Ascending aorta (tissue), 2 donors: ENCODE measurements around the gene MFAP2. TPM values are rescaled to one million over a fixed set of nuclear protein-coding genes. Genes with fewer than 3 reads are reported as not detected.

Source experiments
- DNase-seq, 2 donors: peaks; one replicate each; pipeline ENCODE4 v3.0.0-alpha.2; 2019; ENCODE audit warnings: low spot score in 2 of 2
- H3K27ac ChIP-seq, 2 donors: fragments of 200-600 bp; sonication (generic); one replicate each; pipeline ENCODE4 v1.5.1; 2016 to 2017; ENCODE audit warnings: mild to moderate bottlenecking in 1 of 2
- H3K27me3 ChIP-seq: fragments of 200-600 bp; sonication (generic); one replicate; pipeline ENCODE4 v1.5.1; 2017
- H3K36me3 ChIP-seq, 2 donors: fragments of 200-600 bp; sonication (generic); one replicate each; pipeline ENCODE4 v1.5.1; 2016
- H3K4me1 ChIP-seq, 2 donors: fragments of 200-600 bp; sonication (generic); one replicate each; pipeline ENCODE4 v1.5.1; 2016 to 2017; ENCODE audit warnings: mild to moderate bottlenecking in 1 of 2
- H3K4me3 ChIP-seq, 2 donors: fragments of 200-600 bp; sonication (generic); one replicate each; pipeline ENCODE4 v1.5.1; 2016 to 2017; ENCODE audit warnings: mild to moderate bottlenecking in 1 of 2
- H3K9me3 ChIP-seq, 2 donors: fragments of 200-600 bp; sonication (generic); one replicate each; pipeline ENCODE4 v1.5.1; 2016
- intact Hi-C: fragments of 100-400 bp; cut with DNase I; formaldehyde crosslinking; loops from one replicate; pipeline ENCODE4 v1.15.1; 2023
- total RNA-seq: library from RNA; depleted of rRNA; stranded (reverse); fragments of >200 nt; gene quantifications from one replicate; pipeline ENCODE4 v1.1.0, GENCODE V29; 2016
- TF ChIP-seq, protein P1 (sequence below), 3 experiments: fragments of 200-600 bp in 2 of 3; fragments of 450-650 bp in 1 of 3; sonication (generic) in 2 of 3; IDR thresholded peaks; one replicate each; pipeline ENCODE4 v1.5.1; 2016 to 2019; ENCODE audit warnings: antibody characterized with exemption in 3 of 3, mild to moderate bottlenecking in 1 of 3, moderate library complexity in 1 of 3

Gene MFAP2
- total RNA-seq, 1 donor from 2014 or later, result 26.3 TPM

DNA sequence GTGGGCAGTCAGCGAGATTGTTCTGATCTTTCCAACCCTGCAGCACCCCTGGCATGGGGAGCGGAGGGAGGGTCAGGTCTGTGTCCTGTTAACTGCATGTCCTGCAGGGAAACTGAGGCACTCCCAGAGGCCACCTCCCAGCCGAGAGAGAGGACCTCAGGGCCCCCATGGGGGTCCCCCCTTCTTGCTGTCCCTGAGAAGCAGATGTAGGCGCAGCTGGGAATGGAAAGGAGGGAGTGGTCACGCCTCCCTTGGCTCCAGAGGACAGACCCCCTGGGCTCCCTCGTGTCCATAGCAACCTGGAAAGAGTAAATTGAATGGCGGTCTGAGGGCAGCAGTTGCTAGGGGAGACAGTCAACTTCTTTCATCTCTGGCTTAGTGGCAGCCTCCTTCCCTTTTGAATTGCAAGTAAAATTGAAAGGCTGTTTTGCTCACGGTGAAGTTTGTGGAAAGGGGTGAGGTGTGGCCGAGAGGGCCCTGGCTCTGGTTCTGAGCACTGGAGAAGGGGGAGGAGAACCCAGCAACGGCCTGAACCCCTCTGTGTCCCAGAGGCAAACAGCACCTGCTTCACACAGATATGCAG lies 53.8 kb downstream of the MFAP2 start:
- Histone ChIP-seq H3K4me1 (no peaks in the 10 kb centered on the region), H3K27ac (no peak overlapping the region), H3K9me3 (no peaks in the 10 kb centered on the region), H3K4me3 (no peak overlapping the region), H3K36me3 (peaks cover 11 to 14% of the 10 kb centered on the region in 2 donors), H3K27me3 (no peaks in the 10 kb centered on the region)
- DNase-seq, result no peak
- TF ChIP-seq, protein P1, sequence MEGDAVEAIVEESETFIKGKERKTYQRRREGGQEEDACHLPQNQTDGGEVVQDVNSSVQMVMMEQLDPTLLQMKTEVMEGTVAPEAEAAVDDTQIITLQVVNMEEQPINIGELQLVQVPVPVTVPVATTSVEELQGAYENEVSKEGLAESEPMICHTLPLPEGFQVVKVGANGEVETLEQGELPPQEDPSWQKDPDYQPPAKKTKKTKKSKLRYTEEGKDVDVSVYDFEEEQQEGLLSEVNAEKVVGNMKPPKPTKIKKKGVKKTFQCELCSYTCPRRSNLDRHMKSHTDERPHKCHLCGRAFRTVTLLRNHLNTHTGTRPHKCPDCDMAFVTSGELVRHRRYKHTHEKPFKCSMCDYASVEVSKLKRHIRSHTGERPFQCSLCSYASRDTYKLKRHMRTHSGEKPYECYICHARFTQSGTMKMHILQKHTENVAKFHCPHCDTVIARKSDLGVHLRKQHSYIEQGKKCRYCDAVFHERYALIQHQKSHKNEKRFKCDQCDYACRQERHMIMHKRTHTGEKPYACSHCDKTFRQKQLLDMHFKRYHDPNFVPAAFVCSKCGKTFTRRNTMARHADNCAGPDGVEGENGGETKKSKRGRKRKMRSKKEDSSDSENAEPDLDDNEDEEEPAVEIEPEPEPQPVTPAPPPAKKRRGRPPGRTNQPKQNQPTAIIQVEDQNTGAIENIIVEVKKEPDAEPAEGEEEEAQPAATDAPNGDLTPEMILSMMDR (IDR thresholded peaks at IDR 0.05), result no peak
- intact Hi-C loops, result no loop called here

DNA sequence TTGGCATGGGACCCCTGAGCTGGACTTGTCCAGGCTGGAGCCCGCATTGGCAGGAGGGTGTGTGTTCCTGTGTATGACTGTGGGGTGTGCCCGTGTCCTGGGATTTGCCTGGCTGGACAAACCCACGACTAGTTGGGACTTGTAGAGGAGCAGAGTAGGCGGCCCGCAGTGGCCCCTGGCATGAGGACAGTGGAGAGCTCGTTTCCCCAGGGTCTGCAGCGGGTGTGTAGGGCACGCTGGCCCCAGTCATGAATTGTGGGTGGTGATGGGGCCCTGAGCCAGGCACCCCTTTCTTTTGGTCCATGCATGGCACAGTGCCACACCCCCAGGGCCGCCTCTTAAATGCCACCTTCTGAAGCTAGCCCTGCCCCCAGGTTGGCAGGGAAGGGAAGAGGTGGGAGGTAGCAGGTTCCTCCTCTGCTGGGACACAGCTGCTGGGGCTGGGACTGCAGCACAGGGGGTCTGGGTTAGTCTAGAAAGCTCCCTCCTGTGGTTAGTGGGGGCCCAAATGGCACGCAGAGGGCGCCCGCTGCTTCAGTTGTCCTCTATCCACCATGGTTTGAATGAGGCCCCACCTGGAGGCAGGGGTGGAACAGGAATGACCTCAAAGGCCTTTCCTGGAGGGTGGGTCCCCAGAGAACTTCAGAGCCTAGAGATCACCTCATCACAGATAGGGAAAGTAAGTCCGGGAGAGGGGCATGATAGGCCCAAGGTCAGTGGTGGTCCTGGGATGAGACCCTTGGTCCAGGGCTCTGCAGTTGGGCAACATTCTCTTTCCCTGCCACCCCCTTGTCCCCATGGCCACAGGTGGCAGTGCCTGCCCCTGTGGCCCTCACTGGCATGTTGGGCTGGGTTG lies 54.6 kb downstream of the MFAP2 start:
- TF ChIP-seq, protein P1 (IDR thresholded peaks at IDR 0.05), result no peak
- no peaks in the 10 kb centered on the region for H3K9me3 ChIP-seq
- H3K4me1 ChIP-seq, result no peaks in the 10 kb centered on the region
- no peak for DNase-seq
- no peaks in the 10 kb centered on the region for H3K27me3 ChIP-seq
- peaks cover 8% of the 10 kb centered on the region in 2 donors for H3K36me3 ChIP-seq
- intact Hi-C loops, result no loop called here
- H3K27ac ChIP-seq, result no peak overlapping the region
- H3K4me3 ChIP-seq, result no peak overlapping the region

DNA sequence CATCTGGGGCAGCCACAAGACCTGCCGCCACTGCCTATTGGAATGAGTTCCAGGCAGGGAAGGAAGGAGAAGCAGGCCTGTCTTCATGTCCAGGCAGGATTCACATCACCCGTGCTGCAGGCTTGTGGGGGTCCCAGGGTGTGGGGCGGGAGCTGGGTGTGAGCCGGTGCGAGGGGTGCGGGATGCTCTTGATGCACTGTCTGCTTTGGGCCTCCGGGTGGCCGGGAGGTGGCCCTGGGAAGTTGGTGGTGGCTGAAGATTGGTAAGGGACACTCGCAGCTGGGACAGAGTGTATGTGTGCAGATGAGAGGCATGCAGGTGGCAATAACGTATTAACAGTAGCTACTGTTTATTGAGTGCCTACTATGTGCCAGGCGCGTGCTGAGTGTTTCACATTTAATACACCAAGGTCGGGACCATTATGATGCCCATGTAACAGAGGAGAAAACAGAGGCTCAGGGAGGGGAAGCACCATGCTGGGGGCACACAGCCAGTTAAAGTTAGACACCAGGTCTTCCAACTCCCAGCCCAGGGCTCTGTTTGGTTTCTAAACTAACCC lies 55.4 kb downstream of the MFAP2 start:
- intact Hi-C loops, result no loop called here
- Histone ChIP-seq H3K4me1 (no peaks in the 10 kb centered on the region), H3K4me3 (no peak overlapping the region), H3K27me3 (no peaks in the 10 kb centered on the region), H3K9me3 (no peaks in the 10 kb centered on the region), H3K27ac (no peak overlapping the region), H3K36me3 (peaks cover 0 to under 1% of the 10 kb centered on the region in 2 donors)
- DNase-seq, result no peak
- TF ChIP-seq, protein P1 (IDR thresholded peaks at IDR 0.05), result no peak

Other genes starting within 250 kb of the MFAP2 start
- under 0.01 TPM for gene RNU1-4, start 240.1 kb downstream of the MFAP2 start, total RNA-seq
- under 0.01 TPM for gene RNU1-2, start 84.6 kb downstream of the MFAP2 start, total RNA-seq
- gene CROCC, start 58.7 kb downstream of the MFAP2 start, total RNA-seq, result 27.0 TPM
- 39.2 TPM for gene ATP13A2, start 31.3 kb upstream of the MFAP2 start, total RNA-seq
- 112 TPM for gene SDHB, start 73.4 kb upstream of the MFAP2 start, total RNA-seq
- gene PADI2, start 138.8 kb upstream of the MFAP2 start, total RNA-seq, result 0.21 TPM
- gene PADI1, start 224.5 kb upstream of the MFAP2 start, total RNA-seq, result not detected